GM19025 (cell line): Measurements from ENCODE around the gene PPP1R7.
"Not testable (repeated sequence)": the region's sequence is repeated elsewhere in the genome, so short reads cannot be mapped to it uniquely, and the experiment has no call there.

ENCODE experiments used
- ATAC-seq: cut with Tn5 transposase; IDR thresholded peaks from one replicate; pipeline ENCODE4 v1.9.1; 2021; ENCODE audit warnings: mild to moderate bottlenecking, low read depth, moderate library complexity; ENCODE audit not compliant: unreplicated experiment

The PPP1R7 gene, protein sequence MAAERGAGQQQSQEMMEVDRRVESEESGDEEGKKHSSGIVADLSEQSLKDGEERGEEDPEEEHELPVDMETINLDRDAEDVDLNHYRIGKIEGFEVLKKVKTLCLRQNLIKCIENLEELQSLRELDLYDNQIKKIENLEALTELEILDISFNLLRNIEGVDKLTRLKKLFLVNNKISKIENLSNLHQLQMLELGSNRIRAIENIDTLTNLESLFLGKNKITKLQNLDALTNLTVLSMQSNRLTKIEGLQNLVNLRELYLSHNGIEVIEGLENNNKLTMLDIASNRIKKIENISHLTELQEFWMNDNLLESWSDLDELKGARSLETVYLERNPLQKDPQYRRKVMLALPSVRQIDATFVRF

DNA sequence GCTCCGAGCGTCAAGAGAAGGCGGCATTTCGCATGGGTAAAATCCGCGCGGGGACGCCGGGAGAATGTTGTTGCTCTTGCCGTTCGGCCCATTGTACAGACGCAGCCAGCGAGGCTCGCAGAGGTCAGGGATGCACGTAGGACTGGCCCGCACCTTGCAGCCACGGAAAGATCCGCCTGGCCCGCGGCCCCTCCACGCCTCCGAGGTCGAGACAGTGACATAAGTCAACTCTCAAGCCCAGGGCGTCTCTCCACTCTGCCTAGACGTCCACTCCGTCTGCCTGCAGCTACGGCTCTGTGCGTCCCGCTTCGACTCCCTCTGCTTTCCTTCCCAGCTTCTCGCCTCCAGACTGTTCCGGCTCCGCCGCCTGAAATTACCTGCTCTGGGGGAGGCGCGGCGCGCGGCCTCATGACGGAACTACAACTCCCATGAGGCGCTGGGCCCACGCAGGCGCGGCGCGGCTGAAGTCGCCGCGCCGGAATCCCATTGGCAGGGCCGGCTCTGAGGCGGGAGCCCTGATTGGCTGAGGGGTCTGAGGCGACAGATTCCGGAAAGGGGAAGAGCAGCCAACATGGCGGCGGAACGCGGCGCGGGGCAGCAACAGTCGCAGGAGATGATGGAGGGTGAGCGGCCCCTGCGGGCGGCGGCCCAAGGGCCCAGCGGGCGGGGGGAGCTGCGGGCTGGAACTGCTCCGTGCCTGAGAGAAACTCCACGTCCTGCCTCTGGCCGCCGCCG lies at the start of gene PPP1R7:
Gene PPP1R7 (plus strand): TSS at position 543 of the 735 bp plus-strand sequence. CDS start 29 bp downstream, at position 572.
- ATAC-seq: peak; percentile 70

DNA sequence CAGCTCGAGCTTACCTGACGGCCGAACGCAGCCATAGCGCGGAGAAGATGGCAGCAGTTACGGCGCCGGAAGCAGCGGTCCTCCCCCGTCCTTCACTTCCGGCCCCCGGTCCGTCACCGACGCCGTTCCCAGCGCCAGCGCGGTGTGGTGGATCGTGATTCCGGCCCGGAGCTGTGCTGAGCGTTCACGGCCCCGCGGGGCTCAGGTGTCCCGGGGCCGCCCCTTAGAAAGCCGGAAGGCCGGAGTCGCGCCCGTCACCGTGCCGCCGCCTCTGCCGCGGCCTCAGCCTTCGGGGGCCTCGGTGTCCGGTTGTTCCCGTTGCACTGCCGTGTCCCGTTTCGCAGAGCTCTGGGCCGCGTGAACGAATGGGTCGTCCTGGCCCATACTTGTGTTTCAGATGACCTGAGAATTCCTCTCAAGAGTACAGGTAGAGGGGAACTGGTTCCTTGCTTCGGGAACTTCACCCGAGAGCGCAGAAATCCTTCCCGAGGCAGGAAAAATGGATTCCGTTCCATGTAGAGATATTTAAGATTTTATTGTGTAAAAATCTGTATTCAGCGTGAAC lies 47.9 kb upstream of the PPP1R7 start, which contains the start of gene MTERF4:
Gene MTERF4 (minus strand): TSS at position 49 of the 565 bp plus-strand sequence. CDS start 14 bp downstream, at position 35.
- peak; percentile 81 for ATAC-seq

DNA sequence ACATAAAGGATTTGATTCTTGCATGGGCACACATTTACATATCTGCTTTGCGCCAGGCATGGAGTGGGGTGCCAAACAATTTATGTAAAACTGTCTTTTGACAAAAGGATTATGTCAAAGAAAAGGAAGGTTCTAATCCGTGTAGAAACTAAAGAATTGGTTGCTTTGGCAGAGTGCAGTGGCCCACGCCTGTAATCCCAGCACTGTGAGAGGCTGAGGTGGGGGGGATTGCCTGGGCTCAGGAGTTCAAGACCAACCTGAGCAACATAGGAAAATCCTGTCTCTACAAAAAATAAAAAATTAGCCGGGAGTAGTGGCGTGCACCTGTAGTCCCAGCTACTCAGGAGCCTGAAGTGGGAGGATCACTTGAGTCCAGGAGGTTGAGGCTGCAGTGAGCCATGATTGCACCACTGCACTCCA lies 47.1 kb upstream of the PPP1R7 start:
- ATAC-seq: no peak

DNA sequence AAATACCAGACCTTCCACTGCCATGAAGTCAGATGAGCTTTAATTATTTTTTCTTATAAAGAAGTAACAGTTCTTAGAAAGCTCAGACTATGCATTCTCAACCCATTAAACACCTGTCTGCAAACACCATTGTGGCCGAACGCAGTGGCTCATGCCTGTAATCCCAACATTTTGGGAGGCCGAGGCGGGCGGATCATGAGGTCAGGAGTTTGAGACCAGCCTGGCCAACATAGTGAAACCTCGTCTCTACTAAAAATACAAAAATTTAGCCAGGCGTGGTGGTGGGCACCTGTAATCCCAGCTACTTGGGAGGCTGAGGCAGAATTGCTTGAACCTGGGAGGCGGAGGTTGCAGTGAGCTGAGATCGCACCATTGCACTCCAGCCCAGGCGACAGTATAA lies 45.7 kb upstream of the PPP1R7 start:
- not testable (repeated sequence) for ATAC-seq

DNA sequence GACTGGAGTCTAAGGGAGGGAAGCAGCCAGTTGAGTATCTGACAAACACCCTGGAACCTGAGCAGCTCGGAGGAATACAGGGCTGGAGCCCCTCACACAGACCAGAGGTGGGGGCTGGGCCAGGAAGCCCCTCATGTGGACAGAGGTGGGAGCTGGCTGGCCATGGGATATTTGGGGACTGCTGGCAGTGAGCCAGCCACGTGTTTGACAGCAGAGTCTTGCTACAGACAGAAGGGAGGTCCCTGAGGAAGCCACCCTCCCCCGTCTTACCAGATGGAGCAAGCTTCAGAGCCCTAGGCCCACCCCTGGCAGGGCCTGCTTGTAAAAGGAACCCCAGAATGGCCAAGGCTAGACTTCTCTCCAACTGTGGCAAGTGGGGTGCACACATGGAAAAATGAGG lies 44.6 kb upstream of the PPP1R7 start:
- ATAC-seq: no peak

DNA sequence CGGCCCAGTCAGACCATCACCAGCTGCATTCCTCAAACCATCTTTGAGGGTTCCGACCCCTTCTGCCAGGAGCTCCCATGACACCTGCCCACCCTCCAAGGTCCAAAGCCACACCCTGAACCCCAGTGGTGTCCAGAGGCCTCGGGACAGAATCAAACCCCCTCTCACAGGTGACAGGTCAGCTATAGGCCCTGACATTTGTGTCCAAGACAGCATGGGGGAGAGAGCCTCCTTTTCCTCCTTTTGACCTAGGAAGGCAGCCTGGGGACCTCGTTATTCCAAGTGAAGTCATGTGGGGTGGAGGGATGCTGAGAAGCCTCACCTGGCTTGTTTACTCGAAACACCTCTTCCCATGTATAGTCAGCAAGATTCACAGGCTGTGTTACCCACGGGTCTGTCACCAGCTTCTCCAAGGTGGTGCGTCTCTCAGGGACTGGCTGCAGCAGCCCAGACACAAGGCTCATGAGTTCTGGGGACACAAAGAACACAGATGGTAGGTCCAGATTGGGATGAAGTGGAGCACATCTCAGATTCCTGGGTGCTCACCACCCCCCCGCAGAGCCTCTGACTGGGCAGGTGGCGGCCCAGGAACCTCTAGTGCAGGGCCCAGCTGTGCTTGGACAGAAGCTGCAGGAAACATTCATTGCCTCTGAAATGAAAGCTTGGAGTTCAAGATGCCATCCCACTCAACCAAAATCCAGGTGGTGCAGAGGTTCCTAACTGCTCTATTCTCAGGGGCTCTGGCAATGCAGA lies 43.1 kb upstream of the PPP1R7 start:
- ATAC-seq: no peak

DNA sequence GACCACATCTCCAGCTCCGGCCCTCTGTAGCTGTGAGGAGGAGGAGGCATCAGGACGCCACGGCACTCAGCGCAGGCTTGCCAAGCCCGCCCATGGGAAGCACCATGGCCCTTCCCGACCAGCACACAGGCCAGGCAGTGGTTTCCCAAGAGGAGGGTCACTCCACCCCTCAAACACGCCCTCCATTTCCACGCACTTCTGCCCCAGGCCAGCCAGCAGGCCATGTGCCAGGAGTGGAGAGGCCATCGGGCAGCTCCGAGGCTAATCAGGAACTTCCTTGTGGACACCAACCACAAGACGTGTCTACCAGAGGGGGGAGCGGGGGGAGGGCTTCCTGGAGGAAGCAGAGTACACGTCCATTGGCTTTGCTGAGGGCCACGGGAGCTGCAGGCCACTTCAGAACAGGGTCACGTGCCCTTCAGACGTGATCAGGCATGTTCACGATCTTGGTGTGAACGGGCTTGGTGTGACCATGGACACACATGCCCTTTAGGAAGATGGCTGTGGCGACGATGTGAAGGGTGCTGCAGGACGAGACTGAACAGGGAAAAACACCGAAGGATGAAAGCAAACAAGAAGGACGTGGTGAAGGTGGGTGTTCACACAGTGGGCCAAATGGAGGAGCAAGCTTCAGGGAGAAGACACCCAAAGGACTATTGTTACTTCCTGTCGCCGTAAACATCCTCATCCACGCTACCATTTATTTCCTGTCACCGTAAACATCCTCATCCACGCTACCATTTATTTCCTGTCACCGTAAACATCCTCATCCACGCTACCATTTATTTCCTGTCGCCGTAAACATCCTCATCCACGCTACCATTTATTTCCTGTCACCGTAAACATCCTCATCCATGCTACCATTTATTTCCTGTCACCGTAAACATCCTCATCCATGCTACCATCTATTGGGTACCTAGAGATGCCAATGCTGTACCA lies 41.7 kb upstream of the PPP1R7 start:
- ATAC-seq: no peak

DNA sequence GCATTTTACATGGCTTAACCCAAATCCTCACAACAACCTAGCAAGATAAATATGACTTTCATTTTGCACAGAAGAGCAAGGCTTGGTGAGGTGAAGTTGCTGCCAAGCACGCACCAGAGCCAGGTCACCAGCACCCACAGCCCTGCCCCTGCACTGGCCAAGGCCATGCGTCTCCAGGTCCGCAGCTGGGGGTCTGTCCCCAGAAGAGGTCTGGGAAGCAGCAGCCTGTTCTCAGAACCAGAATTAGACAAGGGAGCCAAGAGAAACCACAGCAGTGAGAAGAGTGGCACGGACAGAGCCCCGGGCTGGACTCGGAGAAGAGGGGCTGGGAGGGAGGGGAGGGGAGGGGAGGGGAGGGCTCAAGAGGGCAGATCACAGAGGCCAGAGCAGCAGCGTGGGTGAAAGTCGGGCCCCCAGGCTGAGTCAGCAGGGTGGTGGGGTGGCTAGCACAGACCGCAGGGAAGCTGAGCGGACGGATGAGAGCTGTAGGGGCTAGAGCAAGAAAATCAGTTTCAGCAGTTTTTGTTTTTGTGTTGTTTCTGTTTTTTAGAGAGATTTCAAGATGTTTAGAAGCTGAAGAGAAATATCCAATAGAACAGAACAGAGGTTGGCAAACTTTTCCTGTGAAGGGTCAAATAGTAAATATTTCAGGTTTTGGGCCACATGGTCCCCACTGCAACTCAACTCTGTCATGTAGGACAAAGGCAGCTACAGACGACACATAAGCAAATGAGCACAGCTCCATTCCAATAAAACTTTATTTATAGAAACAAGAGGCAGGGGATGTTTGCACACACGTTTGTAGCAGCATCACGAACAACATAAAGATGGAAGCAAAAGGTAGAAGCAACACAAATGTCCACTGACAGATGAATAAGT lies 40.8 kb upstream of the PPP1R7 start:
- no peak for ATAC-seq

DNA sequence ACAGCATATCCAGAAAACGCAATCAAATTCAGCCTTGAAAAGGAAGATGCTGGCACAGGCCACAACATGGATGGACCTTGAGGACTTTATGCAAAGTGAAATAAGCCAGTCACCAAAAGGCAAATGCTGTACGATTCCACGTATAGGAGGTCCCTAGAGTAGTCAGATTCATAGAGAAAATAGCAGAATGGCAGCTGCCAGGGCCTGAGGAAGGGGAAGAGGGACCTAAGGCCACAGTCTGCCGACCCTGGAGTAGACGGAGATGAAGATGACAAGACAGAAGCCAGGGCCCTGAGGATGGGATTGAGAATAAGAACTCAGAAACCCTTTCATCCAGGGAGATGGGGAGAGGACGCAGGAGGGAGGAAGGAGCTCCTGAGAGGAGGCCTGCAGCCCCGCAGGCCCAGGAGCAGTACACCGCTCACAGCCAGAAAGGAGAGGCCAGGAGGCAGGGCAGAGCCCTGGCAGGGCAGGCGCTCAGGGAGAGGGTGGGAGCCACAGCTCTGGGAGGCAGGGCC lies 40.1 kb upstream of the PPP1R7 start:
- ATAC-seq: peak; percentile 20

DNA sequence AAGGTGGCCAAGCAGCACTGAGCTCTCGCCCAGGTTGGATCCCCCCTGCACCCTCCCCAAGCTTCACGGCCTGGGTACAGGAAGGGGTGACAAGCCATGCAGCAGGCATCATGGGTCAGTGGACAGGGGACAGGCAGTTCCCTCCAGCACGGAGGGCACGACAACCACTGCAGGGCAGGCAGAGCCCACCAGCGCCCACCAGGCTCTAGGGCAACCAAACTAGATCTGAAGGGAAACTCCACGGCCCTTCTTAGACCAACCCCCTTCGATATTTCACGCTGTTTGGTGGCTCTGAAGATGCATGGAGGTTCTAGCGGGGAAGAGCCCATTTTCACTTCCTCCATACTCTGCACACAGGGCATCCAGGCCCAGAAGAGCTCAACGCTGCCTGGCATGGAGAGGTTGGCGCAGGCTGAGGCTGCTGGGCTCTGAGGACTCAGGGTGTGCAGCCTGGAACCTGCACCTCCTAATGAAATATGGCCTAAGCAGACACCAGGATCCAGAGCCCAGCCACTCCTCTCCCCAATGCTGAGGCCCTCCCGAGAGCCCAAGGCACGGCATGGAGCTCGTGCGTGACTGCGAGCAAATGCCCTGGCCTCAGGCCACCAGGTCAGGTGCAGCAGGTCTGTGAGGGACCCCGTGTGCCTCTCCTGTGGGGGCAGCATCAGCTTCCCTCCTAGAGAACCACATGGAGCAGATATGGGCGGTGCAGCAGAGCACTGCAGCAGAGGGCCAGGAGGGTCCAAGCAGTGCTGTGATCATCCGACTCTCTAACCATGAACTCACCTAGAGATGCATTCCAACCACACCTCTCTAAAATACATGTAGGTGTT lies 39.4 kb upstream of the PPP1R7 start:
- peak; percentile 29 for ATAC-seq

DNA sequence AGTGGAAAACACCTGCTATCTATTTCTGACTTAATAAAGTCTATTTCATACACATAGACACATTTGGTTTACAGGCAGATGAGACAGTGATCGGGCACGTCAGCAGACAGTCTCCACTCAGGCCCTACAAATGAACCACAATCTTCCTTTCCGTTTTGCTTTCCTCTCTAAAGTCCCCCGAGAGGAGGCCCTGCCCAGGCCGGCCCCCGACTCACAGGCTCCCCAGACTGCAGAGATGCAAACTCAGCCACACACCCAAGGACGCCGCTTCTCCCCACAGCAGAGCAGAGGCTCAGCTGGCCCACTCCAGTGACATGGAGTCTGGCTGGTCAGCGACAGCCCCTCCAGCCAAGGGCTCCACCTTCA lies 38.8 kb upstream of the PPP1R7 start:
- peak; percentile 38 for ATAC-seq

DNA sequence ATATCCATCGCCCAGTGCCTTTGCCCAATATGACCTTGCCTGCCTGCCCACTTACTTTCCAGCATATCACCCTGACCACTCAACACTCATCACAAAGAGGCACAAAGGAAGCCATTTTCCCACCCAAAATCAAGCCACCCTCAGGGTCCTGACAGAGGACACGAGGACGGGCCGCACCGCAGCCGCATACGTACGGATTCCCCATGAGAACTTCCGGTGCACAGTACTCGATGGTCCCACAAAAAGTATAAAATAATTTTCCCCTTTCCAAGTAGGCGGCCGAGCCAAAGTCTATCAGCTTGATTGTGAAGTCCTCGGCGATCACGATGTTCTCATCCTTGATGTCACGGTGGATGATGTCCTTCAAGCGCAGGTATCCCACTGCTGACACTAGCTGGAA lies 38.2 kb upstream of the PPP1R7 start:
- no peak for ATAC-seq

DNA sequence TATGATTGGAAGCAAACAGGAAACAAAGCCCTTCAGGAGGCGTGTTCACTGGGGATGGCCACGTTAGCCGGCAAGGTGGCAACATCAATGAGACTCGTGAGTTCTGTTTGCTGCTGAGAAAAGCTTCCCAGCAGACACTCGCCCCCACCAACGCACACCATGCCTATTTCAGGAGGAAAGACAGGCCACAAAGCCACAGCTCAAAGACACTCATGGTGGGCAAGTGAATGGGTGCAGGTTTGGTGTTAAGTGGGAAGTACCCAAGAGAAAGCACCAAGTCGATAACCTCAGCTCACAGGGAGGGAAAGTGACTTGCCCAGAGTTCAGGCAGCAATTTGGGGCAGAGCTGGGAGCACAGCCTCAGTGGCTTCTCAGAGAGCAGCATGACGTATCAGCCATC lies 37.7 kb upstream of the PPP1R7 start:
- no peak for ATAC-seq

DNA sequence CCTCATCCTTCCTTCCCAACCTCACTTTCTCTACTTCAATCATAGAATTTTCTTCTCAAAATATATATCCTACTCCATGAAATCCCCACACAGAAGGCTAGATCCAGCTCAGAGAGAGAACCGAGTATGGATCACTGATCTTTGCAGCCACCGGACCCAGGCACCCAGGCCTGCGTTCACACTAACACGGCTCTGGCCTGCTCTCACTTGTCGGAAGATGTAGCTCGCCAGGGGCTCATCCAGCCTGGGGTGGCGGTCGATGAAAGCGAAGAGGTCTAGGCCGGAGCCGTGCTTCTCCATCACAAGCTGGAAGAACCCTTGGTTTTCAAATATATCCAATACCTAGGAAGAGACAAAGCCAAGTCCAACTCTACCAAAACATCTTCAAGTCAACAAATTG lies 35.4 kb upstream of the PPP1R7 start:
- ATAC-seq: no peak

DNA sequence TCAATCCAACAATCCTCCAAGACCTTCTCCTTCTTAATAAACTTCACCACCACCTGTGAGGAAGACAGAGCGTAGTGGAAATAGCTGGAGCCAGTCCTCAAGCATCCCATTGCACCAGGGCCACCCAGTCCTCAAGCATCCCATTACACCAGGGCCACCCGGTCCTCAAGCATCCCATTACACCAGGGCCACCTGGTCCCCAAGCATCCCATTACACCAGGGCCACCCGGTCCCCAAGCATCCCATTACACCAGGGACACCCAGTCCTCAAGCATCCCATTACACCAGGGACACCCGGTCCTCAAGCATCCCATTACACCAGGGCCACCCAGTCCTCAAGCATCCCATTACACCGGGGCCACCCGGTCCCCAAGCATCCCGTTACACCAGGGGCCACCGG lies 34.9 kb upstream of the PPP1R7 start:
- no peak for ATAC-seq

DNA sequence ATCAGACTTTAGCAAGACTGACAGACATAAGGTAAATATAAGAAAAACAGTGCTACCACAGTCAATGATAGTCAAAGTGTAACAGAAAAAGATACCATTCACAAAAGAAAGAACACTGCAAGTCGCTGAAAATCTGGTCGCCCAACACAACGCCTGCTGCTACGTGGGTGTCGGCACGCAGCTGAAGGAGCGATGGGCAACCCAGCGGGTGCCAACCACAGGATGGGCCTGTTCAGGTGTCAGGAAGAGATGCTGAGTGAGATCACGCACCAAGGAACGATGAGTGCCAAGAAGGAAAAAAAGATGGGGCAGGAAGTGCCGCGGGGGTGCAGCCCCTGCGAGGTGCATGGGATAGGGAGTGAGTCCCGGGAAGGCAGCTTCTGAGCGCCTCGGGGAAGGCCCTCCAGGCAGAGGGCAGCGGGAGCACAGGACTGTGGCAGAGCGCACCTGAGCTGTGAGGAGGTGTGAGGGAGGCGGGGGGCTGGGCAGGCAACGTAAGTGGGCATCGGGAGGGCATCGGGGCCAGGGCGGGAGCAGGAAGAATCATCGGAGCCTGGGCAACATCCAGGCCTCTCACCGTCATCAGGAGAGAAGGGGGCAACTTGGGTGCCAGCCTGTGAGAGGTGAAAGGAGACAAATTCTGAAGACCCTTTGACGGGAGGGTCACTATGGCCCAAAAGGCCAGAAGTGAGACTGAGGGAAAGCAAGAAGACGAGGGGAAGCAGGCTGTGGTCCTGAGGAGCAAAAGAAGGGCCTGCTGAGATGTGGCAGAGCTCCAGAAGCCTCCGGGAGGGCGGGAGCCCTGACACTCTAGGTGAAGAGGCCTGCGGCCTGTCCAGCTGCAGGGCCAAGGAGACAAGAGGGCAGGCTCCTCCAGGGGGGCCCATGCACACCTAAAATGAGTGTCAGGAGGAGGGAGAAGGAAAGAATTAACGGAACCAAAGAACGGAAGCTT lies 33.4 kb upstream of the PPP1R7 start:
- no peak for ATAC-seq
